SK-N-SH (cell line): Measurements from ENCODE around the gene TUBGCP2. TPM values are rescaled to one million over a fixed set of nuclear protein-coding genes. Genes with fewer than 3 reads are reported as not detected.

Experiments used
- CTCF ChIA-PET: fragments of 300-600, 350-600 bp; formaldehyde crosslinking; extraction: SDS; loops from one replicate; lab custom pipeline; 2021; lab: Yijun Ruan, JAX
- POLR2A ChIA-PET: fragments of 350-600 bp; sonication (Branson Sonifier 250); formaldehyde crosslinking; extraction: SDS; loops from one replicate; lab custom pipeline; 2020; ENCODE audit warnings: antibody characterized with exemption, inconsistent platforms; lab: Yijun Ruan, JAX
- DNase-seq: peaks from one replicate; pipeline ENCODE4 v3.0.0; 2012
- H2AFZ ChIP-seq: fragments of 200-600 bp; sonication (generic); 2 replicates; pipeline ENCODE4 v1.8.1; 2016; ENCODE audit warnings: antibody characterized with exemption, mild to moderate bottlenecking, low read depth
- H3F3A ChIP-seq: fragments of 200-600 bp; sonication (generic); replicated peaks from 2 replicates; pipeline ENCODE3; 2016; ENCODE audit warnings: antibody characterized with exemption, mild to moderate bottlenecking; ENCODE audit not compliant: insufficient read depth
- H3K27ac ChIP-seq, 2 experiments: fragments of 200-500 bp in 1 of 2; fragments of 200-600 bp in 1 of 2; sonication (Bioruptor generic) in 1 of 2; sonication (generic), shearing (Covaris generic) in 1 of 2; 2 replicates each; pipeline versions ENCODE4 v1.5.1 to v1.6.1; 2014 to 2016; ENCODE audit warnings: low read depth in 2 of 2, inconsistent platforms in 1 of 2, low read length in 1 of 2, mild to moderate bottlenecking in 1 of 2, mixed read lengths in 1 of 2
- H3K27me3 ChIP-seq: fragments of 200-600 bp; sonication (generic), shearing (Covaris generic); 2 replicates; pipeline ENCODE4 v1.6.1; 2016; ENCODE audit warnings: mixed run types; ENCODE audit not compliant: insufficient read depth
- H3K36me3 ChIP-seq, 2 experiments: fragments of 200-500 bp in 1 of 2; fragments of 200-600 bp in 1 of 2; sonication (Bioruptor generic) in 1 of 2; sonication (generic) in 1 of 2; replicated peaks in 1 of 2; 2 replicates each; pipeline versions ENCODE3 to v1.5.1; 2014 to 2016; ENCODE audit warnings: low read length in 1 of 2, mild to moderate bottlenecking in 1 of 2; ENCODE audit not compliant: insufficient read depth in 2 of 2, control insufficient read depth in 1 of 2
- H3K4me1 ChIP-seq, 2 experiments: fragments of 200-500 bp in 1 of 2; fragments of 200-600 bp in 1 of 2; sonication (Bioruptor generic) in 1 of 2; sonication (generic), shearing (Covaris generic) in 1 of 2; 2 replicates each; pipeline versions ENCODE4 v1.5.1 to v1.6.1; 2014 to 2016; ENCODE audit warnings: low read depth in 1 of 2, low read length in 1 of 2, mixed run types in 1 of 2; ENCODE audit not compliant: insufficient read depth in 2 of 2, control insufficient read depth in 1 of 2
- H3K4me2 ChIP-seq: fragments of 200-600 bp; sonication (generic), shearing (Covaris generic); 2 replicates; pipeline ENCODE4 v1.6.1; 2017; ENCODE audit warnings: mixed run types
- H3K4me3 ChIP-seq, 2 experiments: fragments of 200-500 bp in 1 of 2; fragments of 200-600 bp in 1 of 2; sonication (Bioruptor generic) in 1 of 2; sonication (generic), shearing (Covaris generic) in 1 of 2; 2 replicates each; pipeline versions ENCODE4 v1.5.1 to v1.8.1; 2014 to 2016; ENCODE audit warnings: low read depth in 2 of 2, inconsistent platforms in 1 of 2, low read length in 1 of 2, mild to moderate bottlenecking in 1 of 2, mixed read lengths in 1 of 2, moderate library complexity in 1 of 2
- H3K79me2 ChIP-seq: fragments of 200-600 bp; sonication (generic); 2 replicates; pipeline ENCODE4 v1.8.1; 2017; ENCODE audit warnings: mild to moderate bottlenecking; ENCODE audit not compliant: insufficient read depth
- H3K9ac ChIP-seq: fragments of 200-600 bp; sonication (generic); 2 replicates; pipeline ENCODE4 v1.6.1; 2017; ENCODE audit warnings: mixed run types
- H3K9me2 ChIP-seq: fragments of 200-600 bp; sonication (generic); 2 replicates; pipeline ENCODE4 v1.6.1; 2017; ENCODE audit warnings: mixed run types
- H3K9me3 ChIP-seq: fragments of 200-600 bp; sonication (generic); 2 replicates; pipeline ENCODE4 v1.6.1; 2017; ENCODE audit warnings: mixed run types, mild to moderate bottlenecking, moderate library complexity
- H4K20me1 ChIP-seq: fragments of 200-600 bp; sonication (generic); 2 replicates; pipeline ENCODE4 v1.6.1; 2017; ENCODE audit warnings: mild to moderate bottlenecking, mixed run types; ENCODE audit not compliant: insufficient read depth
- CHD2 ChIP-seq: fragments of 150-350 bp; IDR thresholded peaks from 2 replicates; pipeline ENCODE4 v1.6.1; 2018; ENCODE audit warnings: low read length; ENCODE audit not compliant: partially characterized antibody
- ELF1 ChIP-seq: IDR thresholded peaks from 2 replicates; pipeline ENCODE4 v1.4.0; 2012
- GABPA ChIP-seq: IDR thresholded peaks from 2 replicates; pipeline ENCODE4 v1.4.0; 2012; ENCODE audit warnings: low read depth, mild to moderate bottlenecking
- MXI1 ChIP-seq: IDR thresholded peaks from 2 replicates; pipeline ENCODE4 v1.6.1; 2012; ENCODE audit warnings: mild to moderate bottlenecking, low read depth, low read length, improper control_type of control experiment
- NFIC ChIP-seq: IDR thresholded peaks from 2 replicates; pipeline ENCODE4 v1.4.0; 2012; ENCODE audit warnings: borderline replicate concordance
- RCOR1 ChIP-seq: fragments of 150-350 bp; IDR thresholded peaks from 2 replicates; pipeline ENCODE4 v1.6.1; 2017; ENCODE audit warnings: antibody characterized with exemption, low read length
- RFX5 ChIP-seq: IDR thresholded peaks from 2 replicates; pipeline ENCODE4 v1.6.1; 2012; ENCODE audit warnings: mild to moderate bottlenecking, improper control_type of control experiment, low read length
- RXRA ChIP-seq: IDR thresholded peaks from 2 replicates; pipeline ENCODE4 v1.4.0; 2012; ENCODE audit warnings: low read depth, mild to moderate bottlenecking, borderline replicate concordance
- TAF1 ChIP-seq: IDR thresholded peaks from 2 replicates; pipeline ENCODE4 v1.6.1; 2012; ENCODE audit warnings: low read depth, mild to moderate bottlenecking, low read length, moderate library complexity, borderline replicate concordance
- USF1 ChIP-seq: IDR thresholded peaks from 2 replicates; pipeline ENCODE4 v1.4.0; 2012; ENCODE audit warnings: low read depth, borderline replicate concordance
- USF2 ChIP-seq: fragments of 150-350 bp; IDR thresholded peaks from 2 replicates; pipeline ENCODE4 v1.6.1; 2017; ENCODE audit warnings: antibody characterized with exemption, low read length, low read depth, borderline replicate concordance
- ZBTB33 ChIP-seq: IDR thresholded peaks from 2 replicates; pipeline ENCODE4 v1.4.0; 2012; ENCODE audit warnings: low read depth, borderline replicate concordance
- WGBS: methylation state at CpG from one replicate; pipeline ENCODE4 v1.1.6; 2017; ENCODE audit warnings: low lambda C conversion rate; 5-methylcytosine and 5-hydroxymethylcytosine counted together
- polyA plus RNA-seq, 3 experiments: library from polyadenylated mRNA; depleted of rRNA; stranded (reverse); fragments of >200 nt; gene quantifications; 2 replicates each; pipeline ENCODE4 v1.2.3, GENCODE V29; 2012

Gene TUBGCP2
- polyA plus RNA-seq, 1 of the 3 experiments (the other 2 are of a cell fraction), result 49.1 TPM

- no peaks in the 10 kb centered on the region for H3K9me2 ChIP-seq
- no peak overlapping the region for H3K4me3 ChIP-seq
- no peaks in the 10 kb centered on the region for H3K79me2 ChIP-seq
- no peaks in the 10 kb centered on the region for H3K9me3 ChIP-seq
- H3K9ac ChIP-seq, result no peak overlapping the region
- DNase-seq, result no peak
- H3F3A ChIP-seq, result peaks cover 6% of the 10 kb centered on the region
- no peaks in the 10 kb centered on the region for H3K36me3 ChIP-seq
- H3K4me1 ChIP-seq, result peaks cover 3 to 16% of the 10 kb centered on the region in 2 experiments; a peak in 3 of 4 replicates
- H3K4me2 ChIP-seq, result no peak overlapping the region
- POLR2A ChIA-PET, result no interaction called here
- H2AFZ ChIP-seq, result no peak overlapping the region
- no peak overlapping the region for H3K27ac ChIP-seq
- H3K27me3 ChIP-seq, result no peaks in the 10 kb centered on the region
- no peaks in the 10 kb centered on the region for H4K20me1 ChIP-seq
- no peak for TF ChIP-seq ZBTB33
- no peak for TF ChIP-seq USF2
- CTCF ChIA-PET, result no interaction called here
- no CpG with 5 or more reads among the region's 15 CpGs for WGBS
Observed at GRCh38 chr10:133255323-133255722, 53.3 kb downstream of the TUBGCP2 start.

- no peak overlapping the region for H3K4me2 ChIP-seq
- H3K9me2 ChIP-seq, result no peaks in the 10 kb centered on the region
- ChIA-PET POLR2A (no interaction called here), CTCF (interaction anchor here (1.2 kb wide), 1 partner anchor 75 kb away, joined by 3 read pairs; no protein-coding TSS in a partner anchor)
- no peaks in the 10 kb centered on the region for H3K79me2 ChIP-seq
- no peak overlapping the region for H3K27ac ChIP-seq
- no peaks in the 10 kb centered on the region for H3K27me3 ChIP-seq
- H3K9me3 ChIP-seq, result no peaks in the 10 kb centered on the region
- H4K20me1 ChIP-seq, result no peaks in the 10 kb centered on the region
- peaks cover 3 to 12% of the 10 kb centered on the region in 2 experiments; a peak in 3 of 4 replicates for H3K4me1 ChIP-seq
- no peaks in the 10 kb centered on the region for H3K36me3 ChIP-seq
- H3K9ac ChIP-seq, result no peak overlapping the region
- DNase-seq, result no peak
- 73% methylated on average over 11 of the region's 13 CpGs for WGBS
- TF ChIP-seq MXI1 (no peak), CHD2 (no peak), GABPA (no peak), ZBTB33 (no peak), RXRA (no peak), RCOR1 (no peak), USF1 (no peak), ELF1 (no peak), RFX5 (no peak), NFIC (no peak), TAF1 (no peak)
- peaks cover 2% of the 10 kb centered on the region for H3F3A ChIP-seq
- H2AFZ ChIP-seq, result no peak overlapping the region
- no peak overlapping the region for H3K4me3 ChIP-seq
Observed at GRCh38 chr10:133254421-133255120, 54.1 kb downstream of the TUBGCP2 start.
